SK-N-SH (cell line): Measurements from ENCODE around the gene CCP110. TPM values are rescaled to one million over a fixed set of nuclear protein-coding genes. Genes with fewer than 3 reads are reported as not detected.

ENCODE experiments used
- CTCF ChIA-PET: fragments of 300-600, 350-600 bp; formaldehyde crosslinking; extraction: SDS; loops from one replicate; lab custom pipeline; 2021; lab: Yijun Ruan, JAX
- POLR2A ChIA-PET: fragments of 350-600 bp; sonication (Branson Sonifier 250); formaldehyde crosslinking; extraction: SDS; loops from one replicate; lab custom pipeline; 2020; ENCODE audit warnings: antibody characterized with exemption, inconsistent platforms; lab: Yijun Ruan, JAX
- DNase-seq: peaks from one replicate; pipeline ENCODE4 v3.0.0; 2012
- H2AFZ ChIP-seq: fragments of 200-600 bp; sonication (generic); 2 replicates; pipeline ENCODE4 v1.8.1; 2016; ENCODE audit warnings: antibody characterized with exemption, mild to moderate bottlenecking, low read depth
- H3F3A ChIP-seq: fragments of 200-600 bp; sonication (generic); replicated peaks from 2 replicates; pipeline ENCODE3; 2016; ENCODE audit warnings: antibody characterized with exemption, mild to moderate bottlenecking; ENCODE audit not compliant: insufficient read depth
- H3K27ac ChIP-seq, 2 experiments: fragments of 200-500 bp in 1 of 2; fragments of 200-600 bp in 1 of 2; sonication (Bioruptor generic) in 1 of 2; sonication (generic), shearing (Covaris generic) in 1 of 2; 2 replicates each; pipeline versions ENCODE4 v1.5.1 to v1.6.1; 2014 to 2016; ENCODE audit warnings: low read depth in 2 of 2, inconsistent platforms in 1 of 2, low read length in 1 of 2, mild to moderate bottlenecking in 1 of 2, mixed read lengths in 1 of 2
- H3K27me3 ChIP-seq: fragments of 200-600 bp; sonication (generic), shearing (Covaris generic); 2 replicates; pipeline ENCODE4 v1.6.1; 2016; ENCODE audit warnings: mixed run types; ENCODE audit not compliant: insufficient read depth
- H3K36me3 ChIP-seq, 2 experiments: fragments of 200-500 bp in 1 of 2; fragments of 200-600 bp in 1 of 2; sonication (Bioruptor generic) in 1 of 2; sonication (generic) in 1 of 2; replicated peaks in 1 of 2; 2 replicates each; pipeline versions ENCODE3 to v1.5.1; 2014 to 2016; ENCODE audit warnings: low read length in 1 of 2, mild to moderate bottlenecking in 1 of 2; ENCODE audit not compliant: insufficient read depth in 2 of 2, control insufficient read depth in 1 of 2
- H3K4me1 ChIP-seq, 2 experiments: fragments of 200-500 bp in 1 of 2; fragments of 200-600 bp in 1 of 2; sonication (Bioruptor generic) in 1 of 2; sonication (generic), shearing (Covaris generic) in 1 of 2; 2 replicates each; pipeline versions ENCODE4 v1.5.1 to v1.6.1; 2014 to 2016; ENCODE audit warnings: low read depth in 1 of 2, low read length in 1 of 2, mixed run types in 1 of 2; ENCODE audit not compliant: insufficient read depth in 2 of 2, control insufficient read depth in 1 of 2
- H3K4me2 ChIP-seq: fragments of 200-600 bp; sonication (generic), shearing (Covaris generic); 2 replicates; pipeline ENCODE4 v1.6.1; 2017; ENCODE audit warnings: mixed run types
- H3K4me3 ChIP-seq, 2 experiments: fragments of 200-500 bp in 1 of 2; fragments of 200-600 bp in 1 of 2; sonication (Bioruptor generic) in 1 of 2; sonication (generic), shearing (Covaris generic) in 1 of 2; 2 replicates each; pipeline versions ENCODE4 v1.5.1 to v1.8.1; 2014 to 2016; ENCODE audit warnings: low read depth in 2 of 2, inconsistent platforms in 1 of 2, low read length in 1 of 2, mild to moderate bottlenecking in 1 of 2, mixed read lengths in 1 of 2, moderate library complexity in 1 of 2
- H3K79me2 ChIP-seq: fragments of 200-600 bp; sonication (generic); 2 replicates; pipeline ENCODE4 v1.8.1; 2017; ENCODE audit warnings: mild to moderate bottlenecking; ENCODE audit not compliant: insufficient read depth
- H3K9ac ChIP-seq: fragments of 200-600 bp; sonication (generic); 2 replicates; pipeline ENCODE4 v1.6.1; 2017; ENCODE audit warnings: mixed run types
- H3K9me2 ChIP-seq: fragments of 200-600 bp; sonication (generic); 2 replicates; pipeline ENCODE4 v1.6.1; 2017; ENCODE audit warnings: mixed run types
- H3K9me3 ChIP-seq: fragments of 200-600 bp; sonication (generic); 2 replicates; pipeline ENCODE4 v1.6.1; 2017; ENCODE audit warnings: mixed run types, mild to moderate bottlenecking, moderate library complexity
- H4K20me1 ChIP-seq: fragments of 200-600 bp; sonication (generic); 2 replicates; pipeline ENCODE4 v1.6.1; 2017; ENCODE audit warnings: mild to moderate bottlenecking, mixed run types; ENCODE audit not compliant: insufficient read depth
- CHD2 ChIP-seq: fragments of 150-350 bp; IDR thresholded peaks from 2 replicates; pipeline ENCODE4 v1.6.1; 2018; ENCODE audit warnings: low read length; ENCODE audit not compliant: partially characterized antibody
- CTCF ChIP-seq: fragments of 200-600 bp; sonication (generic); IDR thresholded peaks from 2 replicates; pipeline ENCODE4 v1.6.1; 2017; ENCODE audit warnings: antibody characterized with exemption, mild to moderate bottlenecking, moderate library complexity
- ELF1 ChIP-seq: IDR thresholded peaks from 2 replicates; pipeline ENCODE4 v1.4.0; 2012
- FOXJ3 ChIP-seq: sonication (generic); formaldehyde crosslinking; IDR thresholded peaks from 2 replicates; pipeline ENCODE4 v1.5.1; 2020; ENCODE audit warnings: mild to moderate bottlenecking, missing genetic modification reagents
- GATA2 ChIP-seq: sonication (generic); formaldehyde crosslinking; IDR thresholded peaks from 2 replicates; pipeline ENCODE4 v1.5.0; 2020; ENCODE audit warnings: mild to moderate bottlenecking, missing genetic modification reagents
- IRF3 ChIP-seq: fragments of 150-350 bp; IDR thresholded peaks from 2 replicates; pipeline ENCODE4 v1.6.1; 2016; ENCODE audit warnings: mild to moderate bottlenecking, low read depth, low read length
- MAX ChIP-seq: IDR thresholded peaks from 2 replicates; pipeline ENCODE4 v1.4.0; 2012; ENCODE audit warnings: low read depth
- MEF2A ChIP-seq: IDR thresholded peaks from 2 replicates; pipeline ENCODE4 v1.4.0; 2012; ENCODE audit warnings: low read depth, borderline replicate concordance
- PBX3 ChIP-seq: IDR thresholded peaks from 2 replicates; pipeline ENCODE4; 2012
- POLR2AphosphoS5 ChIP-seq: IDR thresholded peaks from 2 replicates; pipeline ENCODE4 v1.6.1; 2012; ENCODE audit warnings: low read depth, low read length
- RAD21 ChIP-seq: IDR thresholded peaks from 2 replicates; pipeline ENCODE4 v1.6.1; 2012; ENCODE audit warnings: mild to moderate bottlenecking, low read length
- REST ChIP-seq: IDR thresholded peaks from 2 replicates; pipeline ENCODE4 v1.6.1; 2012; ENCODE audit warnings: mild to moderate bottlenecking, low read depth, low read length, moderate library complexity
- RXRA ChIP-seq: IDR thresholded peaks from 2 replicates; pipeline ENCODE4 v1.4.0; 2012; ENCODE audit warnings: low read depth, mild to moderate bottlenecking, borderline replicate concordance
- SIN3A ChIP-seq: IDR thresholded peaks from 2 replicates; pipeline ENCODE4 v1.6.1; 2012; ENCODE audit warnings: low read depth, mild to moderate bottlenecking, low read length, moderate library complexity, borderline replicate concordance
- TAF1 ChIP-seq: IDR thresholded peaks from 2 replicates; pipeline ENCODE4 v1.6.1; 2012; ENCODE audit warnings: low read depth, mild to moderate bottlenecking, low read length, moderate library complexity, borderline replicate concordance
- TCF12 ChIP-seq: IDR thresholded peaks from 2 replicates; pipeline ENCODE4 v1.4.0; 2012
- USF2 ChIP-seq: fragments of 150-350 bp; IDR thresholded peaks from 2 replicates; pipeline ENCODE4 v1.6.1; 2017; ENCODE audit warnings: antibody characterized with exemption, low read length, low read depth, borderline replicate concordance
- YY1 ChIP-seq: IDR thresholded peaks from 2 replicates; pipeline ENCODE4 v1.4.0; 2012; ENCODE audit warnings: low read depth, mild to moderate bottlenecking
- ZBTB33 ChIP-seq: IDR thresholded peaks from 2 replicates; pipeline ENCODE4 v1.4.0; 2012; ENCODE audit warnings: low read depth, borderline replicate concordance
- WGBS: methylation state at CpG from one replicate; pipeline ENCODE4 v1.1.6; 2017; ENCODE audit warnings: low lambda C conversion rate; 5-methylcytosine and 5-hydroxymethylcytosine counted together
- polyA plus RNA-seq, 3 experiments: library from polyadenylated mRNA; depleted of rRNA; stranded (reverse); fragments of >200 nt; gene quantifications; 2 replicates each; pipeline ENCODE4 v1.2.3, GENCODE V29; 2012

CCP110 gene
- polyA plus RNA-seq, 1 of the 3 experiments (the other 2 are of a cell fraction) = 5.4 TPM

GRCh38 chr16:19574615-19575014 lies 50.9 kb downstream of the CCP110 start (continued):
- TF ChIP-seq GATA2 (CRISPR knock-in tag) = no peak

- TF ChIP-seq FOXJ3 (CRISPR knock-in tag) = no peak
- no peak for TF ChIP-seq IRF3
- no peak for TF ChIP-seq USF2
- TF ChIP-seq MEF2A = no peak
- no peak for TF ChIP-seq PBX3
- no peak for TF ChIP-seq RAD21
- no peak for TF ChIP-seq TCF12
- no peak for TF ChIP-seq CTCF
- no peak for TF ChIP-seq GATA2 (CRISPR knock-in tag)
- TF ChIP-seq RXRA = no peak
- TF ChIP-seq POLR2AphosphoS5 = no peak
- no peak for TF ChIP-seq ELF1
- no peak for TF ChIP-seq REST
- no peak for TF ChIP-seq ZBTB33
- no peak for TF ChIP-seq MAX
- TF ChIP-seq TAF1 = no peak
- TF ChIP-seq SIN3A = no peak
- TF ChIP-seq CHD2 = no peak
- TF ChIP-seq YY1 = no peak
- Histone ChIP-seq H3K27me3 (no peaks in the 10 kb centered on the region), H3K9me3 (no peaks in the 10 kb centered on the region), H3K9me2 (no peaks in the 10 kb centered on the region), H3K4me3 (no peak overlapping the region), H3K27ac (no peak overlapping the region), H2AFZ (no peak overlapping the region), H3K4me1 (no peaks in the 10 kb centered on the region), H3K79me2 (no peaks in the 10 kb centered on the region), H3K36me3 (peaks cover 56 to 63% of the 10 kb centered on the region in 2 experiments), H3K4me2 (no peak overlapping the region), H4K20me1 (no peaks in the 10 kb centered on the region), H3F3A (peaks cover 5% of the 10 kb centered on the region), H3K9ac (no peak overlapping the region)
- ChIA-PET POLR2A (no interaction called here), CTCF (interaction anchor here (0.7 to 1.3 kb wide), 3 partner anchors 16 to 308 kb away, joined by 3 read pairs; no protein-coding TSS in a partner anchor)
- WGBS = 88% methylated on average over 10 of the region's 10 CpGs
- DNase-seq = no peak
Observed at GRCh38 chr16:19578378-19578971, 54.7 kb downstream of the CCP110 start.
